GM19328 (cell line): ENCODE results near the gene CISTR.

Experiments used
- ATAC-seq: cut with Tn5 transposase; IDR thresholded peaks from one replicate; pipeline ENCODE4 v1.9.1; 2021; ENCODE audit warnings: mild to moderate bottlenecking, moderate library complexity; ENCODE audit not compliant: unreplicated experiment

CISTR gene

GRCh38 chr12:53744751-53745150 is 7.0 kb downstream of the CISTR start:
- no peak for ATAC-seq

- ATAC-seq: no peak
Measured at GRCh38 chr12:53744130-53744441, 7.7 kb downstream of the CISTR start.

GRCh38 chr12:53743266-53744129 is 8.3 kb downstream of the CISTR start:
- no peak for ATAC-seq

- no peak for ATAC-seq
Measured at GRCh38 chr12:53740130-53740491, 11.7 kb downstream of the CISTR start.

GRCh38 chr12:53739214-53740129 is 12.3 kb downstream of the CISTR start:
- ATAC-seq: no peak

- no peak for ATAC-seq
Measured at GRCh38 chr12:53738406-53739213, 13.2 kb downstream of the CISTR start.

GRCh38 chr12:53737951-53738405 is 13.8 kb downstream of the CISTR start:
- ATAC-seq: no peak

GRCh38 chr12:53737093-53737808 is 14.5 kb downstream of the CISTR start:
- no peak for ATAC-seq

GRCh38 chr12:53736592-53736991 is 15.2 kb downstream of the CISTR start:
- ATAC-seq: no peak

GRCh38 chr12:53735556-53735955 is 16.2 kb downstream of the CISTR start:
- ATAC-seq: no peak

GRCh38 chr12:53734425-53734824 is 17.4 kb downstream of the CISTR start:
- no peak for ATAC-seq

- ATAC-seq: no peak
Measured at GRCh38 chr12:53733807-53734200, 18.0 kb downstream of the CISTR start.

GRCh38 chr12:53733051-53733806 is 18.6 kb downstream of the CISTR start:
- no peak for ATAC-seq

GRCh38 chr12:53729644-53730043 is 22.1 kb downstream of the CISTR start:
- no peak for ATAC-seq

GRCh38 chr12:53728206-53728605 is 23.6 kb downstream of the CISTR start:
- no peak for ATAC-seq

GRCh38 chr12:53727310-53728041 is 24.3 kb downstream of the CISTR start, which contains the start of gene CALCOCO1:
CALCOCO1 (minus strand) TSS chr12:53727452; CDS start chr12:53725242, 2,210 bp downstream.
- peak; percentile 99 for ATAC-seq

GRCh38 chr12:53726946-53727309 is 24.9 kb downstream of the CISTR start:
- ATAC-seq: no peak

- ATAC-seq: no peak
Measured at GRCh38 chr12:53726341-53726740, 25.4 kb downstream of the CISTR start.

GRCh38 chr12:53725824-53726223 is 26.0 kb downstream of the CISTR start:
- no peak for ATAC-seq
